Neural progenitor cell (in vitro differentiated cells): Measurements from ENCODE around the gene HOXD12.

Experiments
- CTCF ChIP-seq: fragments of 200-600 bp; sonication (generic); IDR thresholded peaks from 2 replicates; pipeline ENCODE4 v1.5.1; 2017; ENCODE audit warnings: antibody characterized with exemption, mild to moderate bottlenecking
- EZH2 ChIP-seq: fragments of 200-600 bp; sonication (generic); IDR thresholded peaks from 2 replicates; pipeline ENCODE4 v1.6.1; 2017; ENCODE audit warnings: antibody characterized with exemption, mild to moderate bottlenecking, moderate library complexity
- EZH2phosphoT487 ChIP-seq: fragments of 200-600 bp; sonication (generic); IDR thresholded peaks from 2 replicates; pipeline ENCODE4 v1.6.1; 2017; ENCODE audit warnings: antibody characterized with exemption

GRCh38 chr2:176095421-176095820, 4.2 kb upstream of the HOXD12 start:
- no peak for TF ChIP-seq CTCF
- TF ChIP-seq EZH2, result no peak
- TF ChIP-seq EZH2phosphoT487, result no peak
